Activated CD8-positive, alpha-beta memory T cell treated with anti-CD3 and anti-CD28 coated beads, Interleukin-2, amount 50 U/mL, for 1 hour (primary cell): Measurements from ENCODE around the gene USP10.
"Not testable (repeated sequence)": the region's sequence is repeated elsewhere in the genome, so short reads cannot be mapped to it uniquely, and the experiment has no call there.

Experiments used
- DNase-seq: peaks from one replicate; pipeline ENCODE4 v3.0.0-alpha.2; 2020; ENCODE audit errors: extremely low read depth

Gene USP10

GRCh38 chr16:84673561-84673960, 26.2 kb upstream of the USP10 start:
- DNase-seq, result no peak

GRCh38 chr16:84675423-84675822, 24.4 kb upstream of the USP10 start:
- no peak for DNase-seq

DNA sequence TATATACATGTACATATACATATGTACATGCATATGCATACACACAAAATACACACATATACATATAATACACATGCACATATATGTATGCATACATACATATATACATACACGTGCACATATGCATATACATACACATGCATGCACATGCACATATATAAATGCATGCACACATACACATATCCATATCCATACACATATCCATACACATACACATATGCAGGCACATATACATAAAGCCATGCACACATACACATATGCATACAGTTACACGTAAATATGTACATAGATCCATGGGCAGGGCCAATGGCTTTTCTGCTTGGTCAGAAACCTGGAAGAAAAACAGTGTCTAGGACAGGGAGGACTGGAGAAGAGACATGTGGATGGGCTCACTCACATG, 23.9 kb upstream of the USP10 start:
- no peak for DNase-seq

DNA sequence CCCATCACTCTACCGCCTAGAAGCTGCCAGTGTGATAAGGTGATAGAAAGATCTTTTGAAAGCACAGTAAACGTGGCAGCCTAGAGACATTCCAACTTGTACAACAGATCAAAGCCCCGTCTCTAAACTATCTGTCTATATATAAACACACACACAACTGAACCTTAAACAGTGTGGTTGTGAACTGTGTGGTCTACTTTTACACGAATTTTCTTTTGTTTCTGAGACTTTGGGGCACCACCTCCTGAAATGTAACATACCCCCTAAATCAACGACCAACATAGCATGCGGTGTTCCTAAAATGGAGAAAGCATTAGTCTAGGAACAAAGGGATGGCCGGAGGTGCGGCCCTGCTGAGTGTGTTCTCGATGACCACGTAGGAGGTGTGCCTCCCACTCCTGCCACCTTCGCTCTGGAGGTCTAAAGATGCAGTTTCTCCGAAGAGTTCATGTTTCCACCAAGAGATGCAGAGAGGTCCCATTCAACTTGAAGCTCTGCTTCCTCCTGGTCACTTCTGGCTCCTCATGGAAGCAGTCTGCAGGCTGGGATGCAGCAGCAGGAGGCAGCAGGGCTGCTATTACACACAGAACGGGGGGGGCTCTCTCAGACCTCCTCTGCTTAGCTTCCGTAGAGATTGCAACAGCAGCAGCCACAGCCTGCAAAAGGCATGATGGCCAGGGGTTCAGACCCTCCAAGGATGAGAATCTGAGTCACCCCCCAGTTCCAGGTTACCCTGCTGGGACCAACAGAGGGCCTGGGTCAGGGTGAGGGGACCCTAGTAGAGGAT, 22.6 kb upstream of the USP10 start:
- DNase-seq, result no peak

GRCh38 chr16:84677849-84678248, 22.0 kb upstream of the USP10 start:
- DNase-seq, result no peak

DNA sequence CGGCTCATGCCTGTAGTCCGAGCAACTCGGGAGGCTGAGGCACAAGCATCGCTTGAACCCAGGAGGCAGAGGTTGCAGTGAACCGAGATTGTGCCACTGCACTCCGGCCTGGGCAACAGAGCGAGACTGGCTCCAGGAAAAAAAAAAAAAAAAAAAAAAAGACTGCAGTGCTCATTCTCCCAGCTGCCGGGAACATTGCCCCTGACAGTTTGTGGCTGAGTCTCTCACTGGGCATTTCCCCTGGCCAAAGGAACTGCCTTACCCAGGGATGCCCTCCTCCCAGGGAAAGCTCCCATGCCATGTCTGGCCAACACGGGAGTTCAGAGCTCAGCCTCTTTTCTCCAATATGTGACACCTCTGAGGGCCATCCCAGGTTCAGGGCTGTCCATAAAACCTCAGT, 21.3 kb upstream of the USP10 start:
- DNase-seq, result no peak

DNA sequence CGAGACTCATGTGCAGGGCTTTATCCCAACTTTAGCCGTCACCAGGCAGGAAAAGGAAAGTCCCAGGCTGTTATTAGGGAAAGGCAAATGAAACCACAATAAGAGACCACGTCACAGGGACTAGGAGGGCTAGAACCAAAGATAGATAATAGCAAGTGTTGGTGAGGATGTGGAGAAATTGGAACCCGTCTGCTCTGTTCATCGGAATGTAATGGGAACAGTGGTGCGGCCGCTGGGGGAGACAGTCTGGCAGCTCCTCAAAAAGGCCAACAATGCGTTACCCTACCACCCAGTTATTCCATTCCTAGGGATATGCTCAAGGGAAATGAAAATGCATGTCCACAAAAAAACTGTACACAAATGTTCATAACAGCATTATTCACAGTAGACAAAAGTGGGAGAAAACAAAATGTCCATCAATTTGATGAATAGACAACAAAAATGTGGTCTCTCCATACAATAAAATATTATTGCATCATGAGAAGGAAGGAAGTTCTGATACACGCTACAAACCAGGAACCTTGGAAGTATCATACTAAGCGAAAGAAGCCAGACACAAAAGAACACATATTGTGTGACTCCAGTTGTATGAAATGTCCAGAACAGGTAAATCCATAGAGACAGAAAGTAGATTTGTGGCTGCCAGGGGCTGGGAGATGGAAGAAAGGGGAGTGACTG, 19.5 kb upstream of the USP10 start:
- no peak for DNase-seq

DNA sequence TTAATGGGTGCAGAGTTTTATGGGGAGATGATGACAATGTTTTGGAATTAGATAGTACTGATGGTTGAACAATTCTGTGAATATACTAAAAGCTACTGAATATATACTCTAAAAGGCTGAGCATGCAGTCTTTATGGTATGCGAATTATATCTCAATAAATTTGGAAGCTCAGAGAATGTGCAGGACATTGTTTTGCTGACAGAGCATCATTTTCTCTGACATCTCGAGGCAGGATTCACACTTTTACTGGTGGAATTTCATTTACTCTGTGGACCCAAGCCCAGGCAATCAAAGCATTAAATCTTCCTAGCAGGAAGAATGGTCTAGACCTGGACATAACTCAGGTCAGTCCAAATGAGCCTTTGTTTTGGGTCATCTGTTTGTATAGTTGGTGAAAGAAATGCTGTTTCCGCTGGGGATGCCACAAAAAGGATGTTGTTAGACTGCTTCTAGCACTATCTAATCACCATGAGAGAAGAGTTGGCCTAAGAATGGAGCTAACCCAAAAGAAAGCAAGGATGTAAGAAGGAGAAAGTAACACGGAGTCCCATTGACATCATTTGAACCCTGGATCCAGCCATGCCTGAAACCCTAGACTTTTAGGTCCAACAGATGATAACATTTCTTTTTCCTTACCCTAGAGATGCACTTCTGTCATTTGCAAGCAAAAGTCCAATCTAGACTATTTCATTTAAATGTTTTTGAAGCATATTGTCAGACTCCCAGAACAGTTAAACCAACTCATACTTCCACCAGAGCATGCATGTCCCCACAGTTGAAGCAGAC, 18.8 kb upstream of the USP10 start:
- DNase-seq, result no peak

- DNase-seq, result no peak
Observed at GRCh38 chr16:84683691-84684591, 15.9 kb upstream of the USP10 start.

GRCh38 chr16:84684592-84684965, 15.2 kb upstream of the USP10 start:
- no peak for DNase-seq

GRCh38 chr16:84685210-84685609, 14.6 kb upstream of the USP10 start:
- no peak for DNase-seq

DNA sequence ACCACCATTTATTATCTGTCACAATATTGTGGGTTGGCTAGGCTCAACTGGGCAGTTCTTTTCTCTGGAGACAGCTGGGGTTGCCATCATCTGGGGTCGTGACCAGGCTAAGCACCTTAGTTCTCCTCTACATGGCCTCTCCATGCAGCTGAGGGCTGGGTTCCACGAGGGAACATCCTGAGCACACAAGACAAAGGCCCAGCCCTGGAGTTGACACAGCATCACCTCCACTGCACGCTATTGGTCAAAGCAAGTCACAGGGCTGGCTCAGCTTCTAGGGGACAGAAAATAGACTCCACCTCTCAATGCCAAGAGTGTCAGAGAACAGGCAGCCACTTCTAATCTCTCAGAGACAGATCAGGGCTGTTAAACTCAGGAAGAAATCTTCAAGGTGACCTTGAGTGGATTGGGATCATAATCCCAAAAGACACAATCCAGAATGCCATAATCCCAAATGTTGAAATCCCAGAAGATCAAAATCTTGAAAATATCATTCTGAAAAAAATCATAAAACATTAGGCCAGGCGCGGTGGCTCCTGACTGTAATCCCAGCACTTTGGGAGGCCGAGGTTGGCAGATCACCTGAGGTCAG, 13.0 kb upstream of the USP10 start:
- DNase-seq, result no peak

GRCh38 chr16:84687715-84688114, 12.1 kb upstream of the USP10 start:
- DNase-seq, result no peak

- not testable (repeated sequence) for DNase-seq
Observed at GRCh38 chr16:84688163-84688562, 11.6 kb upstream of the USP10 start.

DNA sequence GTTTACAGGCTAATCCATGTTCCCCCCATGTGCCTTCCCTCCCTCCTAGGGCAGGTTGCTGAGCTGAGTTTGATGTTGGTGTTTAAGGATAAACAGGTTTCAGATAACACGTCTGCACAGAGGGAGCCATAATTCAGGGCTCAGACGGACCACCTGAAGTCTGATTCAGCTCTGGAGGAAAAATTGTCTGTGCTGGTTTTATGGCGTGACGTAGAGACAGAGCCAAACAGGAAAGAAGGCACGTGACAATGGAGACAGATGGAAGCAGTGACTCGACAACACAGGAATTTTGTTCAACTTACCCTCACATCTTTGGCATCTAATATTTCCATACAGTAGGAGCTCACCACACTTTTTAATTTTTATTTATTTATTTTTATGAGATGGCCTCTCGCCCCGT, 10.7 kb upstream of the USP10 start:
- no peak for DNase-seq

- DNase-seq, result no peak
Observed at GRCh38 chr16:84690088-84690819, 9.5 kb upstream of the USP10 start.

GRCh38 chr16:84692451-84693214, 7.2 kb upstream of the USP10 start:
- no peak for DNase-seq

DNA sequence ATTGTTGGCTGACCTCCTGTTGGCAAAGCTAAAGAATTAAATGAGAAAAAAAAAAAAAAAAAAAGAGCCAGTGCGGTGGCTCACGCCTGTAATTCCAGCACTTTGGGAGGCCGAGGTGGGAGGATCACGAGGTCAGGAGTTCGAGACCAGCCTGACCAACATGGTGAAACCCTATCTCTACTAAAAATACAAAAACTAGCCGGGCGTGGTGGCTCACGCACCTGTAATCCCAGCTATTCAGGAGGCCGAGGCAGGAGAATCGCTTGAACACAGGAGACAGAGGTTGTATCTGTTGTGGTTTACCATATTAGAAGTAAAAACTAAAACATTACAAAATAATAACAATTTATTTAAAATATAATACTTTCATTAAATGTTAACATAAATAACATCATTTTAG, 5.9 kb upstream of the USP10 start:
- not testable (repeated sequence) for DNase-seq

DNA sequence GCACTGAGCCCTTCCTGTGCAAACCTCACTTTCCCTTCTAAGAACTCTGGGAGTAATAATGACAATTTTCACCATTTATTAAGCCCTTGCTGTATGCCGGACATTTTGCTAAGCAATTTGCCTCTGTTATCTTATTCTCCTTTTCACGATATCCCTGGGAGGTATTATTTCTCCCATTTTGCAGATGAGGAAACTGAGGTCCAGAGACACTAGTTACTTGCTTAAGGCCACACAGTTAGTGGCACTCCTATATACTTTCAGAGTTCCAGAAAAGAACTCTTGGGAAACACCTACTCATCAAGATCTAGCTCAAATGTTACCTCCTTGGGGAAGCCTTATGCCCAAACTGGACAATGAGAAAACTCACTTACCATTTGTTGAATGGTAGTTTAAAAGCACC, 4.8 kb upstream of the USP10 start:
- DNase-seq, result no peak
